Peyer's patch (tissue), 4 donors: Measurements from ENCODE around the gene SLC25A26.

Source experiments
- POLR2A ChIP-seq, 2 donors: fragments of 450-650 bp; IDR thresholded peaks; one replicate each; pipeline ENCODE4 v1.5.1; 2017; ENCODE audit warnings: antibody characterized with exemption in 2 of 2, mild to moderate bottlenecking in 2 of 2, moderate library complexity in 2 of 2
- TF ChIP-seq, protein P1 (sequence below), 6 experiments: fragments of 450-650 bp in 4 of 6; fragments of 200-600 bp in 2 of 6; sonication (generic) in 1 of 6; IDR thresholded peaks; one replicate each; pipeline ENCODE4 v1.5.1; 2017 to 2019; ENCODE audit warnings: antibody characterized with exemption in 6 of 6, mild to moderate bottlenecking in 3 of 6, moderate library complexity in 1 of 6

DNA sequence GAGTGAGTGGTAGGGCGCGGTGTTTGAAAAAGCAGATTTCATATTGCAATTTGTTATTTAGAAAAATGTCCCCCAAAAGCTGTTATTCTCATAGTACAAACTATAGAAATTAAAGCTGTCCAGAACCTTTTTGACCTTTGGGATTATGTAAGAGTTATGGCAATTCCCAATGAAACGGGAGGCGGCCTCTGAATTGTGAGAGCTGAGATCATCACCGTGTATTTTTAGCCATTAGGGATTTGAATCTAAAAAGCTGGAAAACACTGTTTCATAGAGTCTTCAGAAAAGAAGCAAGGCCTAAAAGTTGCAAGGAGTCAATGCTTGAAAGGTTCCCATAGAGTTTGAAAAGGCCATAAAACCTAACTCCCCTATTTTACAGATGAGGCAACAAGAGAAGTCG lies 38.6 kb upstream of the SLC25A26 start:
- TF ChIP-seq, protein P1, sequence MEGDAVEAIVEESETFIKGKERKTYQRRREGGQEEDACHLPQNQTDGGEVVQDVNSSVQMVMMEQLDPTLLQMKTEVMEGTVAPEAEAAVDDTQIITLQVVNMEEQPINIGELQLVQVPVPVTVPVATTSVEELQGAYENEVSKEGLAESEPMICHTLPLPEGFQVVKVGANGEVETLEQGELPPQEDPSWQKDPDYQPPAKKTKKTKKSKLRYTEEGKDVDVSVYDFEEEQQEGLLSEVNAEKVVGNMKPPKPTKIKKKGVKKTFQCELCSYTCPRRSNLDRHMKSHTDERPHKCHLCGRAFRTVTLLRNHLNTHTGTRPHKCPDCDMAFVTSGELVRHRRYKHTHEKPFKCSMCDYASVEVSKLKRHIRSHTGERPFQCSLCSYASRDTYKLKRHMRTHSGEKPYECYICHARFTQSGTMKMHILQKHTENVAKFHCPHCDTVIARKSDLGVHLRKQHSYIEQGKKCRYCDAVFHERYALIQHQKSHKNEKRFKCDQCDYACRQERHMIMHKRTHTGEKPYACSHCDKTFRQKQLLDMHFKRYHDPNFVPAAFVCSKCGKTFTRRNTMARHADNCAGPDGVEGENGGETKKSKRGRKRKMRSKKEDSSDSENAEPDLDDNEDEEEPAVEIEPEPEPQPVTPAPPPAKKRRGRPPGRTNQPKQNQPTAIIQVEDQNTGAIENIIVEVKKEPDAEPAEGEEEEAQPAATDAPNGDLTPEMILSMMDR (IDR thresholded peaks at IDR 0.05), result no peak
- TF ChIP-seq POLR2A (IDR thresholded peaks at IDR 0.05), result no peak
